ENCODE measurements around the gene CAVIN4.

CAVIN4 gene

DNA sequence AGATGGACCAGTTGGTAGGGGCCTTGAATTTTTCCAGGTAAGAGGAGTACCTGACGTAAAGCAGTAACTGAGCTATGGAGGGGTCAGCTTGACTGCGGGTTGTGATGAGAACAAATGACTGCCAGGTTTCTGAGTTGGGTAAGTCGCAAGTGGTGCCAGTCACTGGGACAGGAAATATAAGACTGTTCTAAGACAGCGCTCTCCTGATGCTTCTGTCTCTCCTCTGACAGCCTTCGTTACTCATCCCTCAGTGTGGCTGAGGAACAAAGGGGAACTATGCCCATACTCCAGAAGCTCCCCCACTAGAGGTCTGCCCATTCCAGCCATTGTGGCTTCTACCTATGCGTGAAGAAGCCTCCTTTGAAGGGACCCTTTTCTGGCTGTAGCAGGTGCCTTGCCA is 13.3 kb downstream of the CAVIN4 start:
- DNase-seq = no peak

GRCh38 chr9:100591639-100592412 is 13.9 kb downstream of the CAVIN4 start:
- DNase-seq = no peak

DNA sequence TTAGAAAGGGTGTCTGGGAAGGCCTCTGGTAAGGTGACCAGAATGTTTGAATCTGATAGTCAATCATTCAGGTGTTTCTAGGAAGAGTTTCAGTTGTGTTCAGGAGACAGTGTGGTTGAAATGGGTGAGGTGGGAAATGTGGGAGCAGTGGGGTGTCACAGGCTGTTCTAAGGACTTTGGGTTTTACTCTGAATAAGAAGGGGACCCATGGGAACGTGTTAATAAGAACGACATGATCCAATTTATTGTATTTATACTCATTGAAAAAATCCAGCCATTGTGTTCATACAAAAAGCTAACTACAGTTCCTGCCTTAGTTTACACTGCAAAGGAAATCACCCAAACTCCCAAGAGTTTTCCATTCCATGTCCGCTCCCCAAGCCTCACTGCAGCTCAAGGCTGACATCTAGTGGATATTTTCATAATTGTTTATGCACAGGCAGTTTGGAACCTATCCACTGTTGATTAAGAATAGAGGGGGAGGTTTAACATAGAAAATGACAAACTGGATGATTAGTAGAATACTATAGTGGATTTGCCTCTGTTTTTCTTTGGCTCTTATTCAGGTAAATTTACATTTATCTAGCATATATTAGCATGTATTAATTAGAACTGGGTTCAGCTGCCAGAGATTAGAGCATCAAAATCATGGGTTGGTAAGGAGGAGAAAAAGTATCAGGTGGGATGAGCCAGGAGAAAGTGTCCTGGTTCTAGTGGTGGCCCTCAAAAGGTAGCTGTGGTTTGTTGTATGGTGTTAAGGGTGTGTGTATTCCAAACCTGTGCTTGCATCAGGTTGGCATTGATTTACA is 17.7 kb downstream of the CAVIN4 start:
- DNase-seq = peak in 1 of 2 donors; percentile 61

DNA sequence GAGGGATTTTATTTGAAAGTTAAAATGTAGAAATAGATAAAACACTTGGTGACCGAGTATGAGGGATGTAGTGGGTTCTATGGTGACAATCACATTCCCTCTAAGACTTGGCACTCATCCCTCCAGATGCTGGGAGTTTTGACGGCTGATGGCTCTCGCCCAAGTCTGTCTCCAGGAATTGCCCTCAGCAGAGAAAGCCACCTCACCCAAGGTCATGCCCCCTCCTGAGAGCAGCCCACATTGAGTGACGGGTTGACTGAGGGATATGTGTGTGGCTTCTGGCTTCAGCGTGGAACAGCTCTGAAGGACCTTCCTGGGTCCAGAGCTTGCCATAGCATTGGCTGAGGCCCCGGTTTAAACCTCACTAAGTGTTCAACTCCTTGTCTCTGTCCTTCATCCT is 19.4 kb downstream of the CAVIN4 start:
- no peak for DNase-seq

DNA sequence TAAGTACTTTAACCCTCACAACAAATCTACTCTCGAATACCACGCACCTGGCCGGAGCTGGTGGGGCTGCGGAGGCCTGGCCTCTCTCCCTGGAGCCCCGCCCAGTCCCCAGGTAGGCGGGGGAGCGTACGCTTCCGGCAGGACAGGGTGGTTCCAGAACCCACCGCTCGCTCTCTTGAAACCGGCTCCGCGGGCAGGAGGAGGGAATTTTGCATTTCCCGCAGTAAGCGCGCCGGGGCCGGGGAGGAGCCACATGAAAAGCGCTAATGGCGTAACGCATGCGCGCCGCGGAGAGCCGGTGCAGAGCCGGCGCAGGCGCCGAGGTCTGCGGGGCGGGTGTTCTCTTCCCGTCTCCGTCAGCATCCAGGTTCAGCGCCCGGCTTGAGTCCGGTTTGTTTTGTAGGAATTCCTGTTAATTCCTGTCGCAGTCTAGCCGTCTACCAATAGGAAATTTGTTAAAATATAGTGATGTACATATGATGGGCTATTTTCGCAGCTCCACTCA is 20.8 kb downstream of the CAVIN4 start:
- peak; percentile 79 to 84 for DNase-seq

DNA sequence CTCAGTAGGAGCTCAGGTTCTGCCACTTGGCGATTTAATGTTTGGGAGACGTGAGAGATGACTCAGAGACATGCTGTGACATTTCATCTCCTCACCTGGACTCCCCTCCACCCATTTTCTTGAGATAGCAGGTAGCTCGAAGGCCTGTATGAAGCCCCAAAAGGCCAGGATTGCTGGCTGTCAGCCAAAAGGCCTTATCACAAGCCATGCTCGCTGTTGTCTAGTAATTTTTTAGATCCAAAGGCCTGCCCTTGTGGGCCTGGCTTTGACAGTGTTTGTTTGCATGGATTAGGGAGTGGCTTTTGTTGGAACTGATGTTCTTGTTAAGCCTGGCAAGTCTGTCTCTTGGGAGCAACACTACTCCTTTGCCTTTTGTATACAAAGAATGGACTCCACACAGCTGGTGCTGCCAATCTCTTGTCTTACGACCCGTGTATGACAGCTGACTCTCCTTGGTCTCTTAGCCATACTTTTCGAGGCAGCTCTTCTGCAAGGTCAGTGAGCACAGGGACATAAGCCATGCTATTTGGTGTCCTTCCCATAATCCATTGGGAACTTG is 22.7 kb downstream of the CAVIN4 start:
- DNase-seq = no peak

DNA sequence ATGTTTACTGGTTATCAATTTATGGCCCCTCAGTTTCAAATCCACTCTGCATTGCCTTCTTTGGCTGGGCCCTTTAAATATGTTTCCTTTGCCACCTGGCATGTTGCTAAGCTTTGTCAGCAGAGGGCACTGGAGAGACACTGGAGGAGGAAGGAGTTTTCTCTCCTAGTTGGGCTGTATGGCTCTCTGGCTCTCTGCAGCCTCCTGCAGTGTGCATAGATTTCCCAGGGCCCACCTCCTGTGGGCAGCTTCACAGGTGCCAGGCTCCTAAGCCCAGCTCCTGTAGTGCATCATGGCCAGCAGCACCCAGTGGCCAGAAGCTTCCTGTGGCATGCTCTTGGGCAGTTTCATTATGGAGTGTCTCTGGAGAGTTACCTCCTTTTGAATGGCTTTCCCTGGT is 23.3 kb downstream of the CAVIN4 start:
- DNase-seq = peak; percentile 33 to 44

GRCh38 chr9:100602342-100602801 is 24.5 kb downstream of the CAVIN4 start:
- DNase-seq = no peak

GRCh38 chr9:100605405-100605804 is 27.5 kb downstream of the CAVIN4 start:
- no peak for DNase-seq

- no peak for DNase-seq
Observed at GRCh38 chr9:100619194-100619593, 41.3 kb downstream of the CAVIN4 start.

GRCh38 chr9:100619665-100620064 is 41.8 kb downstream of the CAVIN4 start:
- no peak for DNase-seq

- no peak for DNase-seq
Observed at GRCh38 chr9:100623969-100624368, 46.1 kb downstream of the CAVIN4 start.

DNA sequence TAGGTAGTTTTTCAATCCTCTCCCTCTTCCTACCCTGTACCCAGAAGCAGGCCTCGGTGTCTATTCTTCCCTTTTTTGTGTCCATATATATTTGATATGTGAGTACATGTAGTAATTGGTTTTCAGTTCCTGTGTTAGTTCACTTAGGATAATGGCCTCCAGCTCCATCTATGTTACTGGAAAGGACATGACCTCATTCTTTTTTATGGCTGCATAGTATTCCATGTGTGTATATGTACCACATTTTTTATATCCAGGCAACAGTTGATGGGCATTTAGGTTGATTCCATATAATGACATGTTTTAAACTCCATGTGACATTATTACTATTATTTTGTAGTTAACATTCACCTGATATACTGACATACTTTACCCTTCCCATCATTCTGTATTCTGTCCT is 49.1 kb downstream of the CAVIN4 start:
- no peak for DNase-seq

DNA sequence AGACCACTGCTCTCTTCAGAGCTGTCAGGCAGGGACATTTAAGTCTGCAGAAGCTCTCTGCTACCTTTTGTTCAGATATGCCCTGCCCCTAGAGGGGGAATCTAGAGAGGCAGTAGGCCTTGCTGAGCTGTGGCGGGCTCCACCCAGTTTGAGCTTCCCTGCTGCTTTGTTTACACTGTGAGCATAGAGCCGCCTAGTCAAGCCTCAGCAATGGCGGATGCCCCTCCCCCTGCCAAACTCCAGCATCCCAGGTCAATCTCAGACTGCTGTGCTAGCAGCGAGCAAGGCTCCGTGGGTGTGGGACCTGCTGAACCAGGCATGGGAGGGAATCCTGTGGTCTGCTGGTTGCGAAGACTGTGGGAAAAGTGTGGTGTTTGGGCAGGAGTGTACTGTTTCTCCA is 59.9 kb downstream of the CAVIN4 start:
- DNase-seq = no peak

Measured in CD4-positive, alpha-beta T cell treated with Interleukin-4 for 1 hour (primary cell).